Ramos (cell line): ENCODE results near the gene SLC16A4.

ENCODE experiments used
- in situ Hi-C: fragments of 300-500 bp; cut with MboI; formaldehyde crosslinking; loops from one replicate; pipeline ENCODE4 v1.14.3; 2022; ENCODE audit warnings: low sequenced_read_pairs; ENCODE audit not compliant: unreplicated experiment

The SLC16A4 gene

GRCh38 chr1:110370827-110371226 lies 20.0 kb downstream of the SLC16A4 start:
- in situ Hi-C loops = no loop called here

- in situ Hi-C loops = no loop called here
Observed at GRCh38 chr1:110364221-110364620, 26.6 kb downstream of the SLC16A4 start.

- in situ Hi-C loops = no loop called here
Observed at GRCh38 chr1:110361856-110362255, 29.0 kb downstream of the SLC16A4 start.

- in situ Hi-C loops = no loop called here
Observed at GRCh38 chr1:110360431-110360830, 30.4 kb downstream of the SLC16A4 start.

DNA sequence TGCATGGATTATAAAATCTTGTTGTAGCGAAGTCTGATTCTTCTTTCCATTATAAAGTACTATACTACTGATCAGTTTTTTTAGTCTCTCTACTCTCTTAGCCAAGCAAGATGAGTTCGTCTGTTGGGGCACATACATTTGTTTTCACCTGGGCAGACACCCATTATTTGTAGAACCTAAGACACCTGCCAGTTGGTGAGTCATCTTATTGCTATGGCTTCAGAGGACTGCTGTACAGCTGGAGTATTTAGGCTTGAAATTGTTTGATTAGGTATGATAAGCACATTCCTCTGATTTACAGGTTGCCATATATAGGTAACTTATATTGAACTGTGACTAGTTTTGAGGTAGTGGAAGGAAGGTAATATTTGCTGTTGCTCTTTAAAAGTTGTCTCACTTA lies 34.4 kb downstream of the SLC16A4 start:
- in situ Hi-C loops = no loop called here

DNA sequence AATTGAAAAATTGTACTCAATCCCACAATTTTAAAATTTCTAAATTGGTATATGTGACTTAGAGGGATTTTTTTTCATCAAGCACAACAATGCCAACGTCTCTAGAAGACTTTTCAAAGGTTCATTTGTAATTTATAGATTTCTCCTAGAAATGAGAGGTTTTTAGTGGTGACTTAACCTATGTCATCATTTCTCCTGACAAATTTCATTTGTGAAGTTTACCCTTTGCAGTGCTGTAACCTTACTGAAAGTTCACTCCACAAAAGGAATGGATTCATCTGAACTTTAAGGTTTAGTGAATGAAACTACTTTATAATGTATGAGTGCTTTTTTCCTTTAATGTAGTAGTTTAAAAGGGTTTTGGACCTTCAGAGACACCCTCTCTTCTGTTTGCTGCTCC lies 35.5 kb downstream of the SLC16A4 start:
- in situ Hi-C loops = no loop called here

DNA sequence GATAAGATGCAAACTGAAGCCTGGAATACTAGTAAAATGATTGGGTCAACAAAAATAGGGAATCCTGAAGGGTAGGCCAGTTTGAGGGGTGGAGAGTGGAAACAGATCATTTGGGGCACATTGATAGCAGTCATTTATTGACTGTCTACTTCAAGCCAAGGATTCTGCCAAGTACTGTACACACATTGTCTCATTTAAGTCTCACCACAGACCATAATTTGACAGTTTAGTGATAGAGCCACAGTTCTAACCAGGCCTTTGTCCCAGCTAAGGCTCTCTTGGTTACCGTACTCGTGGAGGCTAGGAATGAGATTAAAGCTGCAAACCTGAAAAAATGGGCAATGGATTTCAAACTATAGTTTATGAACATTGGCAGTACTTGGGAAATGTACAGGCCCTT lies 40.5 kb downstream of the SLC16A4 start:
- in situ Hi-C loops = no loop called here

DNA sequence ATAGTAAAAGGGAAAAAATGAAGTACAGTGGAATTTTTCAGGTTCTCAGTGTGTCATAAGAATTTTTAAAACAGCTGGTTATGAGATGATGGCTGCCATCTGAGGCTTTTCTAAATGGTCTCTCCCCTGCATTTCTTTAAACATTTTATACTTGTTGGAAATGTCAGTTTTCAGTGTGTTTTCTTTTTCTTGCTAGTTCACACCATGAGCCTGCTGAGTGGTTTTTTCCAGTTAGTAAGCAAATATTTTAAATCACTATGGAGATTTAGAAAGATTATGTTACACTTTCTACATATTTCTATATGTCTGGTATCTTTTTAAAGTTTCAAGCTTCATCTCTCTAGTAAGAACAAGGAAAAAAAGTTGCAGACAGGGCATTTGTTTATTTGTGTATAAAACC lies 42.1 kb downstream of the SLC16A4 start:
- in situ Hi-C loops = no loop called here

DNA sequence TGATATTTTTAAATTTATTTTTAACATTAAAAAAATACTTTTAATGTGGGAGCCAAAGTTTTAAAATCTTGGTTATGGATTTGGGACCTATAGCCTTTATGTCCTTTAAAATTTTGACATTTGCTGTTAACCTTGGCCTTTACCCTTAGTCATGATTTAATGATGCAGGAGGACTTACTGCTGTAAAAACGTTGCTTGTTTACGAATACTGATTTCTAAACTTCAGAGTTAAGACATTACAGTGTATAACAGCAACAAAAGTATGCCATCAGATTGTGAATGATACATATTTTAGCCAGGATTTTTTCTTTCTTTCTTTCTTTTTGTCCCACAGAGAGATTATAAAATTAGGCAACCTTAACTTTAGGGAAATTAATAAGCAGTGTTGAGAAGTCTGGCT lies 42.8 kb downstream of the SLC16A4 start:
- in situ Hi-C loops = no loop called here

GRCh38 chr1:110347182-110347893 lies 43.5 kb downstream of the SLC16A4 start:
- in situ Hi-C loops = no loop called here

- in situ Hi-C loops = no loop called here
Observed at GRCh38 chr1:110346690-110347089, 44.1 kb downstream of the SLC16A4 start.

DNA sequence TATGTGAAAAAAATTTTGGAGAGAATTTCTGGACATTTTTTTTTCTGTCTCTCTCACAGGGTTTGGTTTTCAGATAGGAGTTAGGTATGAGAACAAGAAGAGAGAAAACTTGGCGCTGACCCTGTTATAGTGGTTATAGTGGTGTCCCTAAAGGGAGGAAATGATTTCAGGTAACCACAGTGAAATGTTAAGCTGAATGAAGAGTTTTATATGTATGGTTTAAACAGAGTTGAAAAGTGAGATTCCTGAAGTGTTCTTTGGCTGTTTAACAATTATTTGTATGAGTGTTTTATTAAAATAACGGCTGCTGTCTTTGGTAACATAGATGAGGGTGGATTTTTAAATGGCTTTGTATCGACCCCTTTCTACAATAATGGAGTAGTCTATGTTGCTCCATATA lies 45.3 kb downstream of the SLC16A4 start:
- in situ Hi-C loops = no loop called here

DNA sequence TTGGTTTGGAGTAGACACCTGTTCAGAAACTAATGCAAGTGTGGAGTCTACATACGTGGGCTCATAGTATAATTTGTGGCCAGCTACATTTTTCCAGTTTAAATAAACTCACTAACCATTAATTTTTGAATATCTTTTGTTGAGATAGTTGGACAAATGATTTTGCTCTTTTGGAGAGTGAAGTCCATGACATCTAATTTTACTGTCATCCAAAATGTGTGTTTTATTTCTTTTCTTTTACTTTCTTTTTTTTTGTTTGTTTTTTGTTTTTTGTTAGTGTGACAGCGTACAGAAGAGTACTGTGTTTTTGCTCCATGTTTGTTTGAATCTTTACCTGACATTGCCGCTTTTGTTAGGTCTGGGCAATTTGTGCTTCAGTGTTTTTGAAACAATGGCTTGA lies 46.7 kb downstream of the SLC16A4 start:
- in situ Hi-C loops = no loop called here

DNA sequence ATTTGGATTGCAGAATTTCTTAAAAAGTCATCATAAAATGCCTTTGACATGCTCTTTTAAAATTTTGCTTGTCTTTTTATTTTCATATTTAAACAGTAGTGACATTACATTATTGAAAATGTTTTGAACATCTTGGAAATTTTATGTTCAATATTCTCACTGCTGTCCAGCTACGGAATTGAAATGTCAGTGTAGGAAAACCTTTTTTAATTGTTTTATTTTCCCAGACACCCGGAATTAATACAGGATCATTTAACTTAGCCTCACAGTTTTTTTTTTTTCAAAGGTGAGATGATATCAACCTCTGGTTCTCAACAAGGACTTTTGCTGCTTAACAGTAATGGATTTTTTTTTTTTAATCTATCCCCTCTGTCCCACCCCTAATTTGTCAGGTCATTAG lies 47.6 kb downstream of the SLC16A4 start:
- in situ Hi-C loops = no loop called here

DNA sequence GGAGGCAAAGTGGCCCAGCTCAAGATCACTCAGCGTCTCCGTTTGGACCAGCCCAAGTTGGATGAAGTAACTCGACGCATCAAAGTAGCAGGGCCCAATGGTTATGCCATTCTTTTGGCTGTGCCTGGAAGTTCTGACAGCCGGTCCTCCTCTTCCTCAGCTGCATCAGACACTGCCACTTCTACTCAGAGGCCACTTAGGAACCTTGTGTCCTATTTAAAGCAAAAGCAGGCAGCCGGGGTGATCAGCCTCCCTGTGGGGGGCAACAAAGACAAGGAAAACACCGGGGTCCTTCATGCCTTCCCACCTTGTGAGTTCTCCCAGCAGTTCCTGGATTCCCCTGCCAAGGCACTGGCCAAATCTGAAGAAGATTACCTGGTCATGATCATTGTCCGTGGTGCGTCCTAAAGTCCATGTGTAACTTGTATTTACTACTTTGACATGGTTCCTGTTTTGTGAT lies 48.9 kb downstream of the SLC16A4 start:
- in situ Hi-C loops = no loop called here

GRCh38 chr1:110341146-110341871 lies 49.5 kb downstream of the SLC16A4 start:
- in situ Hi-C loops = no loop called here

DNA sequence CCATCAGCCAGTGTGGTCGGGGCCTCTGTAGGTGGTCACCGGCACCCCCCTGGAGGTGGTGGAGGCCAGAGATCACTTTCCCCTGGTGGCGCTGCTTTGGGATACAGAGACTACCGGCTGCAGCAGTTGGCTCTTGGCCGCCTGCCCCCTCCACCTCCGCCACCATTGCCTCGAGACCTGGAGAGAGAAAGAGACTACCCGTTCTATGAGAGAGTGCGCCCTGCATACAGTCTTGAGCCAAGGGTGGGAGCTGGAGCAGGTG lies 50.7 kb downstream of the SLC16A4 start:
- in situ Hi-C loops = no loop called here

- in situ Hi-C loops = no loop called here
Observed at GRCh38 chr1:110339407-110340206, 51.2 kb downstream of the SLC16A4 start.

GRCh38 chr1:110338886-110339406 lies 51.9 kb downstream of the SLC16A4 start, which contains the start of gene RBM15:
Gene RBM15, plus strand, starts transcription at chr1:110339377. Its CDS starts 29 bp downstream, at chr1:110339406.
- in situ Hi-C loops = no loop called here

DNA sequence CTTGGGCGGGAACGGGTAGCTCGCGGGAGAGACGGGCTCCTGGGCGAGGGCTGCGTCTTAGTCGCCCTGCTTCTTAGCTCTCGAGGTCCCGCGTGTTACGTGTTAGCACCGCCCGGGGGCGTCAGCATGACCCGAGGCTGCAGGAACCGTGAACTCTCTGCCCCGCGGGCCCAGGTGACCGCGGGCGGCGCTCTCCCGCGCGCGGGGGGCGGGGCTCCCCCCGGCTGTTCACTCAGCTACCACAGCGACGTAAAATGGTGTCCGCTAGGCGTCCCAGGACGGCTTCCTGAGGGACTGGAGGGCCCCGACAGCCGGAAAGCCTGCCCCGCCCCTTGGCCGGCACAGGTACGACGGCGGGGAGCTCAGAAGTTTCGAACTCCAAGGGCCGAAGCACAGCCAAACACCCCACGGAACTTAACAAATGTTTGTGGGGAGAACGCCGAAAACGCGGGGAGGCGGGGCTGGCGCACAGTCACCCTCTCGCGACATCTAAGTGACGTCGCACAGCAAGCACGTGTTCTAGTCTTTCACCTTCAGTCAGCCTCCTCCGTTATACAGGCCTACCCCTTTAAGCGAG lies 52.4 kb downstream of the SLC16A4 start:
- in situ Hi-C loops = no loop called here
